ENCODE data around the gene LAMTOR4.

The LAMTOR4 gene

DNA sequence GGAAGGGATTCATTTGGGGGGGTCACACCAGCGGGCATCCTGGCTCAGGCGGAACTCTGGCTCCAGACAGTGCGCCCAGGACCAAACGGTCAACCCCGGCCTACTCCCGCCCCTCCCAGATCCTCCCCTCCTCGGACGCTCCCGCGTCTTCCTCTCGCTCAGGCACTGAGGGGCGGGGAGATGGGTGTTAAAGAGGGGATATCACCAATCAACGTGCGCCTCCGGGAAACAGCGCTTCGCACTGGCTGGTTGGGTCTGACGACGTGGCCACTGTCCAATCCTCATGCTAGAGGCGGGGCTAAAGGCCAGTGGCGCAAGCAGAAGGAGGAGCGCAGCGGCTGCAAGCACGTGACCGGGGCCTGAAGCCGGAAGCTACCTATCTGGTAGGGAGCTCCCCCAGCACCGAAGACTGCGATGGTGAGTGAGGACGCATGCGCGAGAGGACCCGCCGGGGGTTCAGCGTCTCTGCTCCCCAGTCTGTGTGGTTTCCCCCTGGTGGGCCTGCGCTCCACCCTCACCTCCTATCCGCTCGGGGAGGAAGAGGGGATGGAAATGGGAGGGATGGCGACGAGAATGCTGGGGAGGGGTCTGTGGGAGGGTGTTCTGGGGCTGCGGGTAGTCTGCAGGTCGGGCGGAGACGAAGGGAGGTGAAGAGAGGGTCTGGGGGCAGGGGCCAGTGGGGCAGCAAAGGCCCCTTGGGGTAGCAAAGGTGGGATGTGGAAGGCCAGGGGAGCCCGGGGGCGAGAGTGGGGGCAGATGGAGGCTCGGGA, at the start of gene LAMTOR4:
Gene LAMTOR4, plus strand, starts transcription at position 360 of the 770 bp plus-strand sequence. Its CDS starts 55 bp downstream, at position 415.
- peak; percentile 96 for DNase-seq

DNA sequence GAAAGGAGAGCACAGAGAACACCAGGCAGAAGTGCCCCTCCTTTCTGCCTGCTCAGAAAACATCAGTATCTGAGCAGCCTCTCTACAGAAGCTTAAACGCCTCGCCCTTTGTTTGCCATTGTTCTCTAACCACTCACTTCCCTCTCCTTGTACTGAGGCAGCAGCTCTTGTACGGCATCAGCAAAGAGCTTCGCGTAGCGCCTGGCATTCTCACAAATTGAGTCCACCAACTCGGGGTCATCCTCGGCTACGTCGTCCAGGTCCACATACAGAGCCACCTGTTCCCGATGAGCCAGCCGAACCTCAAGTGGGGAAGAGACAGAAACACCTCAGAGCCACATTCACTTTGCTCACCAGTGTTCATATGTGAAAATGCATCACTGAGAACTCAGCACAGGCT, 49.3 kb upstream of the LAMTOR4 start:
- DNase-seq, result no peak

DNA sequence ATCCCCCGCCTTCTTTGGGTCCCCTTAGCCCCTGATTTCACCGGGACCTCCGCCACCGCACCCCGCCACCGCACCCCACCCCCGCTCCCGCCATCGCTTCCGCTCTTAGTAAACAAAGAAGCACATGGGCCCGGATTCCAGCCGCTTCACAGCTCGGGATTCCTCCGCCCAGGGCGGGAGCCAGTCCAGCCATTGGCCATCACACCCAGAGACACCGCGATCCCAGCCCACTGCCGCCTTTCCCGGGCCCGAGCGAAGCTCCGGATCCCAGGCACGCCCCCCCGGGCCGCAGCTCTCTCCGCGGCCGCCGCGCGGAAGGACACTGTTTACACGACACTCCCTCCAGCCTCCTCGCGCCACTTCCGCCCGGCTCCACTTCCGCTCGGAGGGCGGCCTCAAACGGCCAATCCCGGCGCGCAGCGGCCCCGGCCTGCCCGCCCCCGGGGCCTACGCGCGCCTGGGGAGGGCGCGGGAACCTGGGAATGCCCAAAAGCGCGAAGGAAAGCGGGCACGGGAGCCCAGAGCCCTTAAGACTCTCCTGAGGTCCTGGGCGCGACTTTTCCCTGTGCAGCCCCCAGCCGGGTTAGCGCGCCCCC, 48.2 kb upstream of the LAMTOR4 start:
- DNase-seq, result peak; percentile 83

DNA sequence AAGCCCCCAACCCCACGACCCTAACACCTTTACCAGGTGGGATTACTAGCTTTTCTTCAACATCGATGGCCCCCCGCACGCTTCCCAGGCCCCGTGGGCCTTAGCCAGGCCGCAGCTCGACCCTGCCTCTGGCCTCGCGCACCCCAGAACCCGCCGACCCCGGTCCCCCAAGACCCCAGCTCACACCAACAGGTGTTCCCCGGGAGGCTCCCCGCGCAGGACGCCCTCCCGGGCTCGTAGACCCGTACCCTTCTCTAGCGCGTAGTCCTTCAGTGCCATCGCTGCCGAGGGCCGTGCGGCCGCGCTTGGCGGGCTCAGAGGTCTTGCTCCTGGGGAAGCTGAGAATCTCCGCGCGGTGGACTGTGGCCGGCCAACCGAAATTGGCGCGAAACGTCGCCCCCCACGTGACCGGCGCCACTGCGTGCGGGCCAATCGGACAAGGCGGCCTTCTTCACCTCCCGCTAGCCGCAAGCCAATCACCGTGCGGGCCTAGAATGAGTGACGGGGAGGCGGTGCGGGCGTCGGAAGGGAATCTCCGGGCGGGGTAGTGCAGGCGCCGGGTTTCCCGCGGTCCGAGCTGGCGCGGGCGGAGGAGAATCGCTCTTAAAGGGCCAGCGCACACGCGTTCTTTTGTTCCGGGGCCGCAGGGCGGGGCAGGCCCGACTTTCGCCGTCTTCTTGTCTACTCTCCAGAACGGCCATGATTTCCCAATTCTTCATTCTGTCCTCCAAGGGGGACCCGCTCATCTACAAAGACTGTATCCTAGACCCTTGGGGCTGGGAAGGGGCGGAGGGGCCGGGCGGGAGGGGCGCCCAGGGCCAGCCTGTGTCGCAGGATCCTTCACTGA, 47.5 kb upstream of the LAMTOR4 start, which contains the start of the genes AP4M1 and MCM7:
Gene AP4M1, plus strand, starts transcription at position 628 of the 847 bp plus-strand sequence. Its CDS starts 72 bp downstream, at position 700.
Gene MCM7, minus strand, starts transcription at position 382 of the 847 bp plus-strand sequence. Its CDS starts 103 bp downstream, at position 279.
- DNase-seq, result peak; percentile 94

DNA sequence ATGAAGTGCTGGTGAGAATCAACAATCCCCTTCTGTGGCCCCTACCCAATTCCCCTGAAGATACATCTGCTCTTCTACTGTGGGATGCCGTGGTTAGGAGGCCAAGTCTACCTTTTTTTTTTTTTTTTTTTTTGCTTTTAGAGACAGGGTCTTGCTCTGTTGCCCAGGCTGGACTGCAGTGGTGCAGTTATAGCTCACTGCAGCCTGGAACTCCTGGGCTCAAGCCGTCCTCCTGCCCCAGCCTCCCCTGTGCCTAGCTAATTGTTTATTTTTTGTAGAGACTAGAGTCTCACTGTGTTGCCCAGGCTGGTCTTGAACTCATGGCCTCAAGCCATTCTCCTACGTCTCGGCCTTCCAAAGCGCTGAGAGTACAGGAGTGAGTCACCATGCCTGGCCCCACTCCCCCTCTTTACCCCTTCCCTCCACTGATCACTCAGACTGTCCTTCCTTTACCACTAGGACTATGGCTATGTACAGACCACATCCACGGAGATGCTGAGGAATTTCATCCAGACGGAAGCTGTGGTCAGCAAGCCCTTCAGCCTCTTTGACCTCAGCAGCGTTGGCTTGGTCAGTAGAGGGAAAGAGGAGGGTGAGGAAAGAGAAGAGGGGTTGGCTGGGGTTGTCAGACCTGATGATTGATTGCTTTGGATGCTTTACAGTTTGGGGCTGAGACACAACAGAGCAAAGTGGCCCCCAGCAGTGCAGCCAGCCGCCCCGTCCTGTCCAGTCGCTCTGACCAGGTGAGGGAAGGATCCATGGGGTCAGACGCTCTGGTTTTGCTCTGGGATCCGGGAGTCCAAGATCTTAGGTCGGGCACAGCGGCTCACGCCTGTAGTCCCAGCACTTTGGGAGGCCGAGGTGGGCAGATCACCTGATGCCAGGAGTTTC, 45.5 kb upstream of the LAMTOR4 start:
- DNase-seq, result no peak

DNA sequence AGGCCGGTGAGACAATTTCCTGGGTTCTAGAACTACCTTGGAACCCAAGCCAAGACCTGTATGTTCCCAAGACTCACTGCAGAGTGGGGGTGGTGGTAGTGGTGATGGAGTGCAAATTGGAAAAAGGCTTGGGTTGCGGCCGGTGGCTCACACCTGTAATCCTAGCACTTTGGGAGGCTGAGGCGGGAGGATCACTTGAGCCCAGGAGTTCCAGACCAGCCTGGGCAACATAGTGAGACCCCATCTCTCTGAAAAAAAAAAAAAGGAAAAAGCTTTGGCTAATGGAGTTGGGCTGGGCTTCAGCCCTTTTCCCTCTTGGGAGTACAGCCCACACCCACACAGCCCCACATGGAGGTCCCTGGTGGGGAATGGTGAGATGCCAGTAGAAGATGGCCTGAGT, 43.2 kb upstream of the LAMTOR4 start:
- DNase-seq, result no peak

DNA sequence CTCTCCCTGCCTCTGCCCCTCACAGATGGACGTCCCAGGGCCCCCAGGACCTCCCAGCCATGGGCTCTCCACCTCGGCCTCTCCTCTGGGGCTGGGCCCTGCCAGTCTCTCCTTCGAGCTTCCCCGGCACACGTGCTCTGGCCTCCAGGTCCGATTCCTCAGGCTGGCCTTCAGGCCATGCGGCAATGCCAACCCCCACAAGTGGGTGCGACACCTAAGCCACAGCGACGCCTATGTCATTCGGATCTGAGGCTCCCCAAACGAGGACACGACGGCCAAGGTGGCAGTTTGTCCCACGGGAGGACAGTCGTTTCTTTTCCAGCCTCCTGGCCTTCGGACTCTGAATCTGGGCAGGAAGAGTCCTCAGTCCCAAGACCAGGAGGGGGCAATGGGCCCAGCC, 42.1 kb upstream of the LAMTOR4 start:
- no peak for DNase-seq

DNA sequence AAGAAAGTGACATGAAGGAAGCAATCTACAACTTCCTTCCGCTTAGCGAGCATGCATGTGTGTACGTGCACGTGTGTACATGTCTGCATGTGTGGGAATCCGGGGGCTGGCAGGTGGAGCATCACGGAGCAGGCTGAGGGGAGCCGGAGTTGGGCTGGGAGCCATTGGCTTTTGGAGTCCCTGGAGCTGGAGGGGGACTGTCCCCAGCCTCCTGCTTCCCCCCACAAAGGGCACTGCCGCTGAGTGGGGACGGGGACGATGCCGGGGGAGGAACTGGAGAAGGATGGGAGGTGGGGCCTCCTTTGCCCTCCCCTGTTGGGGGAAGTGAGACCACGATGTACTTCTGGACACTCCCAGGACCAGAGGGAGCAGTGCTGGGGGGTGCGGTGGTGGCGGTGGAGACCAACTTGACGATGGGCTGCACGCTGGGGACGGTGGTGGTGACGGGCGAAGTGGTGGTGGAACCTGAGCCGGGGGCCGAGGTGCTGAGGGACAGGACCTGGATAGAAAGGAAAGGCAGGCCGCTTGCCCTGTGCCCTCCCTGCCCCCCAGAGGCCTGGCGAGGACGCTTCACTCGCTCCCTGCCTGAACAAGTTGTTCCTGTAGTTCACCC, 41.5 kb upstream of the LAMTOR4 start:
- no peak for DNase-seq

DNA sequence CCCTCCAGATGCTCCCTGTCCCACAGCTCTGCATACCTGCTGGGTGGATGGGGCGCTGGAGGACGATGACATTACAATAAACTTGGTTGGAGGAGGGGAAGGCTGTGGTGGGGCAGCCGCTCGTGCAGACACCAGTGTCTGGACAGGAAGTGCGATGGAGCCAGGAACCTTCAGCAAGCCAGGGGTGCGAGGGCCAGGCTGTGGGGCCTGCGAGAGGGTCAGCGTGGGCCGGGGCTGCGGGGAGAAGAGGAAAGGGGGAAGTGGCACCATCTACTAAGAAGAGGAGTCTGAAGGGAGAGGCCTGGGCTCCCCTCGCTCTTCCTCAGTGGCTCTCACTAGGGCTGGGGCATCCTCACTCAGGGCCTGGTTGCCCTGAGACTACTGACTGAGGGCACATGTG, 40.8 kb upstream of the LAMTOR4 start:
- DNase-seq, result no peak

DNA sequence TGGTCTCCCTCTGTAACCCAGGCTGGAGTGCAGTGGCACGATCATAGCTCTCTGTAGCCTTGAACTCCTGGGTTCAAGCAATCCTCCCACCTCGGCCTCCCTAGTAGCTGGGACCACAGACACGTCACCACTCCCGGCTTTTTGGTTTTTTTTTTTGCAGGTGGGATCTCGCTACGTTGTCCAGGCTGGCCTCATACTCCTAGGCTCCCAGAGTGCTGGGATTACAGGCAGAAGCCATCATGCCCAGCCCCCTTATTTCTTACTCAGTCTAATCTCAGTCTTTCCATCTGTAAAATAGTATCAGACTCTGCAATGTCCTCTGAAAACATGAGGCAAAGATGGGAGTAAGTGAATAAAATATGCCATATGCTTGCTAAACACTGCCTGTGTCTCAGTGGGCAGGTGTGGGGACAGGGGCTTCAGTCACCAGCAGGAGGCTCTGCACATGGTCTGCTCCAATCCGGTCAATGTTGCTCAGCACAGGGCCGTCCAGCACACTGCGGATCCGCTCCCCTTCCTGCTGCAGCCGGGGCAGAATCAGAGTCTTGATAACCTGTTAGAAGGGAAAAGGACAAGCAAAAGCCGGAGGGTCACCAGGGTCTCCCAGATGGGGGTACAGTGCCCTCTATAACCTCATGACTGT, 39.1 kb upstream of the LAMTOR4 start:
- DNase-seq, result no peak

DNA sequence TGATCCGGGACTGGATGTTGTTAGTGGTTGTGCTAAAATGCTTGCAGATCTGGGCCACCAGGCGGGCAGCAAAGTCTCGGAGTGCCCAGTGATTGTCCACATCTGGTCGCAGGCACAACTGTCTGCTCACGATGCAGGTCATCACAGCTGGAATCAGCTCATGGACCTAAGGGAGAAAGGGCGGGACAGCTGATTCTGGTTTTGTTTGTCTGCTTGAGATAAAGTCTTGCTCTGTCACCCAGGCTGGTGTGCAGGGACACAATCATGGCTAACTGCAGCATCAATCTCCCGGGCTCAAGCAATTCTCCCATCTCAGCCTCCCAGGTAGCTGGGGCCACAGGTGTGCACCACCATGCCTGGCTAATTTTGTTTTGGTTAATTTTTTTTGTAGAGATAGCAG, 37.6 kb upstream of the LAMTOR4 start:
- no peak for DNase-seq

DNA sequence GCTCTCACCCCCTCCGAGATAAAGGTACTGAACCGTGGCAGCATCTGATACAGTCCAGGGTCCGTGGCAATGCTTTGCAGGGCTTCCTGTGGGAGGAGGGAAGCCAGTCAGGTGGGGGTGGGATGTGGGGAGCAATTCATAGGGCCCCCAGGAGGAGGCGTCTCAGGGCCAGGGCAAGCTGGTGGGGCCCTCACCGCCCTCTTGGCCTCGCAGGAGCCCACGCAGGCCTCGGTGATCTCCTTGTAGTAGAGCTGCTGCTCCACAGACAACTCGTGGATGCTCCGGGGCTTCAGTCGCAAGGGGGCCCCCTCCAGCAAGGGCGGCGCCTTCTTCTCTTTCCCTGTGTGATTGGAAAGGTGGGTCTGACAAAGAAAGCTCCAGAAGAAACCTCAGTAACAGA, 36.8 kb upstream of the LAMTOR4 start:
- DNase-seq, result no peak

DNA sequence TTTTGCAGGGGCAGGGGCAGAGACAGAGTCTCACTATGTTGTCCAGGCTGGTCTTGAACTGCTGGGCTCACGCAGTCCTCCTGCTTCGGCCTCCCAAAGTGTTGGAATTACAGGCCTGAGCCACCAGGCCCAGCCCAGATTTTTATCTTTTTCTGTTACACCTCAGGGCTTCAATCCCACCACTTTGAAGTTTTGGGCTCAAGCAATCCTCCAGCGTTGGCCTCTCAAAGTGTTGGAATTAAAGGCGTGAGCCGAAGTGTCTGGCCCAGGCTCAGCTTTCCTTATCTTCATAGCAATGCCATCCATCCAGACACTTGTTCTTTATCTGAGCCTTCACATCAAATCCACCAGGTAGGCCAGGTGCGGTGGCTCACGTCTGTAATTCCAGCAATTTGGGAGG, 33.7 kb upstream of the LAMTOR4 start:
- no peak for DNase-seq

DNA sequence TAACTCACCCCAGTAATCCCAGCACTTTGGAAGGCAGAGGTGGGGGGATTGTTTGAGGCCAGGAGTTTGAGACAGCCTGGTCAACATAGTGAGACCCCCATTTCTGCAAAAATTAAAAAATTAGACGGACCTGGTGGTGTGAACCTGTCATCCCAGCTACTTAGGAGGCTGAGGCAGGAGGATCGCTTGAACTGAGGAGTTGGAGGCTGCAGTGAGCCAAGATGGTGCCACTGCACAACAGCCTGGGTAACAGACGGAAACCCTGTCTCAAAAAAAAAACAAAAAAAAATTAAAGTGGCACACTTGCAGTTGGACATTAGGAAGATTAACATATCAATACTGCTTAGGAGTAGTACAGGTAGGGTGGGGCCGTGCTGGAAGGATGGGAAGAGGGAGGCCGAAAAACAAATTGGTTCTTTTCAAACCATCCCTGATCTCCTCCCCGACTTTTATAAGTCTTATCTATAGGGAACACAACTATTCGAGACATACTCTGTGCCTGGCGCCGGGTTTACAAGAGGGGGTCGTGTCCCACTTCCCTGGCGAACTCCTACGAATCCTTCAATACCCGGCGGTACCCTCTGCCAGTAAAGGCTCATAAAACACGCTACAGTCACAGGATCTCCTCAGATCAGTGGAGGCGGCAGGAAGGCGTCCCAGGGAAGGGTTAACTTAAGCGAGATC, 30.2 kb upstream of the LAMTOR4 start:
- DNase-seq, result no peak

DNA sequence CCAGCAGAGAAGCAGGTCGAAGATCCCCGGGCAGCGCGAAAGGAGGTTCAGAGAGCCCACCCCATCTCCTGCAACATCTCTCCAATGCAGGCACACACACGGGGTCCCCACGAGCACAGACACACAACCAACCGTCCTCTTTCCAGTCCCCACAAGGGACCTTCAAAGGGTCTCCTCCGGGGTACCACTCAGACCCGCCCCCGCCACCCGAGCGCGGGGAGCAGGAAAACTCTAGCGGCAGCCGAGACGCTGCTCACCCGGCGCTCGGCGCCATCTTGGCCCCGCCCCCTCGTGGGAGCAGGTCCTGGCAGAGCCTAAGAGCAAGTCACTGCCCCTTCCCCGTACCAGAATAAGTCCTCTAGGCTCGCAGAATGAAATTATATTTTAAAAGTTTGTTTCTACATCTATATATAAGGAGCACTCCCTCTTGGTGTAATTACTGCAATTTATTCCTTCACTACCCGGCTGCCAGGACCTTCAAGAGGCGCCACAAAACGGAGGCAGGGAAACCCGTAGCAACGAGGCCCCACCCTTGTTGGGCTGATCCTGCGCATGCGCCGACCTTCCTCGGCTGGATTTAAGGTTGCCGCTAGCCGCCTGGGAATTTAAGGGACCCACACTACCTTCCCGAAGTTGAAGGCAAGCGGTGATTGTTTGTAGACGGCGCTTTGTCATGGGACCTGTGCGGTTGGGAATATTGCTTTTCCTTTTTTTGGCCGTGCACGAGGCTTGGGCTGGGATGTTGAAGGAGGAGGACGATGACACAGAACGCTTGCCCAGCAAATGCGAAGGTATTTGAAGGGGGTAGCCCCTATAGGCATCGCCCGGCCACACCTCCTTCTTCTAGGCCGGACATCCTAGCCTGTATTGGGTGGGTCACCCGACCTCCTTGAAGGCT, 29.4 kb upstream of the LAMTOR4 start, which contains the start of the genes CNPY4 and TAF6:
Gene CNPY4, plus strand, starts transcription at position 563 of the 898 bp plus-strand sequence. Its CDS starts 111 bp downstream, at position 674.
Gene TAF6, minus strand, starts transcription at position 287 of the 898 bp plus-strand sequence. CDS start 5,149 bp downstream, outside the sequence.
- peak; percentile 94 for DNase-seq

DNA sequence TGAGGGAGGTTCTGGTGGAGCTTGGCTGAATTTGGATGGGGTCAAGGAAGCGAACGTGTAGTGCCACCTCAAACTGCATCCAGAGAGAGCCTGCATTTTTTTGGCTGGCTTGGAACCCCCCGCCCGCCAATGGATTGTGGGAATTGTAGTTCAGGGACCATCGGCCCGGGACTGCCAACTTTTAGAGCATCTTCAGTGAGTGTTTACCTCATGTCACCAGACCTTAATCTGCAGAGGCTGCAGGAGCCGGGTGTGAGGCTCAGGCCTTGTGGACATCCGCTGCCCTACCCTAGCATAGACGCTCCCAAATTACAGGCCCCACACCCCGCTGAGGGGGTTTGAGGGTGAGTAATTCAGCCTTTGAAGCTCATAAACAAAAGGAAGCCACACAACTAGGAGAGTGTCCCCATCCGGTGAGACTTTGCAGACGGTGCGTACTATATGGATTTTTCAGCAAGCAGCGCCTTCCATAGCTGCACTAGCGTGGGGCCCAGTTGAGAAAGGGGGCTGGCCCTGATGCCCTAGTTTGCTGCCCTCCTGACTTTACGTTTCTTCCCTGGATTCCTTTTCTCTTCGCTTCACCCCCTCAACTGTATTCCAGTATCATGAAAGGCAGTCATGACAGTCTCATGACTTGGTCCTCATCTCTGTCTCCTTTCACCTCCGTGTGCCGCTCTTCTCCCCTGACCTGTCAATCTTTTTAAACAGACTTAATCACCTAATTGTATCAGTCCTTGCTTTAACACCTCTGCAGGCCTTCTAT, 28.6 kb upstream of the LAMTOR4 start:
- DNase-seq, result peak; percentile 61

DNA sequence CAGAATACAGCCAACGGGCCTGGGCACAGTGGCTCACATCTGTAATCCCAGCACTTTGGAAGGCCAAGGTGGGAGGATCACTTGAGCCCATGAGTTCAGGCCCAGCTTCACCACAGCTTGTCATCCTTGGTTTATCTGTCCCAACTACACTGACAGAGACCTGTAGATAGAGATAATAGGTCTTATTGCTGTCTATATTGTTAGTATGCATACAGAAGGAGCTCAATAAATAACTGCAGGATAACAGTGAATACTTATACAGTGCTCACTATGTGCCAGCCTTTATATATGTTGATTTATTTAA, 28.0 kb upstream of the LAMTOR4 start:
- no peak for DNase-seq

DNA sequence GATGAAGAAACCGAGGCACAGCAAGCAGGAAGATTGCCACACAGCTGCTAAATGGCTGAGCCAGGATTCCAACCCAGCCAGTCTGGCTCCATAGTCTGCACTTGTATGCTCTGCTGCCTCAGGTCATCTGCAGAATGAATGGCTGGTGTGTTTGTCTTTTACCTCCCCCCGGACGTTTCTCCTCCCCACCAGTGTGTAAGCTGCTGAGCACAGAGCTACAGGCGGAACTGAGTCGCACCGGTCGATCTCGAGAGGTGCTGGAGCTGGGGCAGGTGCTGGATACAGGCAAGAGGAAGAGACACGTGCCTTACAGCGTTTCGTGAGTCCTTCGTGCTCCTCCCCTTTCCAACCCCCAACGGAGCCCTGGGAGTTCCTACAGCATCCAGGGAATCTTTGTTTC, 26.7 kb upstream of the LAMTOR4 start:
- no peak for DNase-seq

DNA sequence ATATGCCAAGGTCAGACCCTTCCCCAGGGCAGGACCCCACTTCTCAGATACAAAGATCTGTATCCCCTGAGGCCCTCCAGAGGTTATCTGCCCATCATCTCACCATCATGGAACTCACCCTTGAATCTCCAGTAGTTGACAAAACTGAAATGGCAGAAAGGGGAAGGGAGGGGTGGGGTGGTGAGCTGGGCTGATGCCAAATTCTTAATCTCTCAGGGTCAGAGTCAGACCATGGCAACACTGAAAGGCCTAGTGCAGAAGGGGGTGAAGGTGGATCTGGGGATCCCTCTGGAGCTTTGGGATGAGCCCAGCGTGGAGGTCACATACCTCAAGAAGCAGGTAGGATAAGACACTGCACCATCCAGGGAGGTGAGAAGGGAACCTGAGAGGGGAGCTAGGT, 26.1 kb upstream of the LAMTOR4 start:
- no peak for DNase-seq

Data from activated CD8-positive, alpha-beta memory T cell treated with anti-CD3 and anti-CD28 coated beads, Interleukin-2, amount 50 U/mL, for 4 hours (primary cell).